Vagina (tissue), 2 donors: ENCODE measurements around the gene MAP4K2. TPM values are rescaled to one million over a fixed set of nuclear protein-coding genes. Genes with fewer than 3 reads are reported as not detected.

Experiments
- DNase-seq, 2 donors: peaks; one replicate each; pipeline ENCODE4 v3.0.0-alpha.2; 2017; ENCODE audit errors: extremely low spot score in 2 of 2
- H3K27ac ChIP-seq: fragments of 200-600 bp; sonication (generic); one replicate; pipeline ENCODE4 v1.5.1; 2019
- H3K27me3 ChIP-seq: fragments of 200-600 bp; sonication (generic); one replicate; pipeline ENCODE4 v1.5.1; 2019
- H3K36me3 ChIP-seq, 2 donors: fragments of 200-600 bp; sonication (generic); one replicate each; pipeline ENCODE4 v1.5.1; 2017 to 2019
- H3K4me1 ChIP-seq: fragments of 200-600 bp; sonication (generic); one replicate; pipeline ENCODE4 v1.5.1; 2019
- H3K4me3 ChIP-seq, 2 donors: fragments of 200-600 bp; sonication (generic); 1 replicate in 1 of 2; 2 replicates in 1 of 2; pipeline ENCODE4 v1.5.1; 2016 to 2019
- H3K9me3 ChIP-seq: fragments of 200-600 bp; sonication (generic); one replicate; pipeline ENCODE4 v1.5.1; 2019
- CTCF ChIP-seq, 3 experiments: fragments of 450-650 bp in 2 of 3; fragments of 200-600 bp in 1 of 3; sonication (generic) in 1 of 3; IDR thresholded peaks; one replicate each; pipeline ENCODE4 v1.5.1; 2017 to 2019; ENCODE audit warnings: antibody characterized with exemption in 3 of 3, mild to moderate bottlenecking in 2 of 3, moderate library complexity in 2 of 3
- POLR2A ChIP-seq, 2 donors: fragments of 450-650 bp; IDR thresholded peaks; one replicate each; pipeline ENCODE4 v1.6.1; 2017; ENCODE audit warnings: antibody characterized with exemption in 2 of 2, mild to moderate bottlenecking in 2 of 2, moderate library complexity in 2 of 2
- POLR2AphosphoS5 ChIP-seq, 2 donors: sonication (generic); formaldehyde crosslinking; IDR thresholded peaks; one replicate each; pipeline ENCODE4 v1.9.0; 2017; ENCODE audit warnings: antibody characterized with exemption in 2 of 2, mild to moderate bottlenecking in 2 of 2, low read depth in 1 of 2; ENCODE audit not compliant: insufficient read depth in 1 of 2
- intact Hi-C: fragments of 100-400 bp; cut with DNase I; formaldehyde crosslinking; loops from one replicate; pipeline ENCODE4 v1.15.1; 2023
- total RNA-seq: library from RNA; depleted of rRNA; stranded (reverse); fragments of >200 nt; gene quantifications from one replicate; pipeline ENCODE4 v1.2.3, GENCODE V29; 2016

The MAP4K2 gene
- total RNA-seq, 1 donor from 2014 or later: 20.6 TPM

- TF ChIP-seq POLR2AphosphoS5 (IDR thresholded peaks at IDR 0.05; ENCODE audit: insufficient read depth in 1 of 2, low read depth in 1 of 2): no peak
- TF ChIP-seq CTCF (IDR thresholded peaks at IDR 0.05): no peak
- no peak for TF ChIP-seq POLR2A (IDR thresholded peaks at IDR 0.05)
- Histone ChIP-seq H3K4me3 (no peak overlapping the region), H3K36me3 (peaks cover 0 to 7% of the 10 kb centered on the region in 2 donors), H3K4me1 (no peaks in the 10 kb centered on the region), H3K9me3 (no peaks in the 10 kb centered on the region), H3K27ac (no peak overlapping the region), H3K27me3 (no peaks in the 10 kb centered on the region)
- DNase-seq: no peak
- intact Hi-C loops: no loop called here
Observed at GRCh38 chr11:64833198-64833502, 30.1 kb upstream of the MAP4K2 start.

- peaks cover 0 to 7% of the 10 kb centered on the region in 2 donors for H3K36me3 ChIP-seq
- no peaks in the 10 kb centered on the region for H3K9me3 ChIP-seq
- no peaks in the 10 kb centered on the region for H3K4me1 ChIP-seq
- no peaks in the 10 kb centered on the region for H3K27me3 ChIP-seq
- no peak for DNase-seq
- H3K4me3 ChIP-seq: no peak overlapping the region
- no peak overlapping the region for H3K27ac ChIP-seq
- TF ChIP-seq POLR2AphosphoS5 (IDR thresholded peaks at IDR 0.05; ENCODE audit: insufficient read depth in 1 of 2, low read depth in 1 of 2) (no peak), CTCF (IDR thresholded peaks at IDR 0.05) (no peak), POLR2A (IDR thresholded peaks at IDR 0.05) (no peak)
- intact Hi-C loops: no loop called here
Observed at GRCh38 chr11:64832467-64833197, 29.6 kb upstream of the MAP4K2 start.

GRCh38 chr11:64831411-64831891 is 28.4 kb upstream of the MAP4K2 start:
- H3K36me3 ChIP-seq: peaks cover 0 to 7% of the 10 kb centered on the region in 2 donors
- H3K4me1 ChIP-seq: no peaks in the 10 kb centered on the region
- H3K27ac ChIP-seq: no peak overlapping the region
- intact Hi-C loops: no loop called here
- no peaks in the 10 kb centered on the region for H3K9me3 ChIP-seq
- TF ChIP-seq POLR2AphosphoS5 (IDR thresholded peaks at IDR 0.05; ENCODE audit: insufficient read depth in 1 of 2, low read depth in 1 of 2) (no peak), POLR2A (IDR thresholded peaks at IDR 0.05) (no peak), CTCF (IDR thresholded peaks at IDR 0.05) (no peak)
- H3K4me3 ChIP-seq: no peak overlapping the region
- DNase-seq: no peak
- H3K27me3 ChIP-seq: no peaks in the 10 kb centered on the region

- no peaks in the 10 kb centered on the region for H3K4me1 ChIP-seq
- no peaks in the 10 kb centered on the region for H3K27me3 ChIP-seq
- no peaks in the 10 kb centered on the region for H3K9me3 ChIP-seq
- DNase-seq: no peak
- H3K27ac ChIP-seq: no peak overlapping the region
- H3K36me3 ChIP-seq: peaks cover 0 to 7% of the 10 kb centered on the region in 2 donors
- TF ChIP-seq CTCF (IDR thresholded peaks at IDR 0.05): no peak
- TF ChIP-seq POLR2AphosphoS5 (IDR thresholded peaks at IDR 0.05; ENCODE audit: insufficient read depth in 1 of 2, low read depth in 1 of 2): no peak
- no peak for TF ChIP-seq POLR2A (IDR thresholded peaks at IDR 0.05)
- intact Hi-C loops: no loop called here
- H3K4me3 ChIP-seq: no peak overlapping the region
Observed at GRCh38 chr11:64829536-64830251, 26.7 kb upstream of the MAP4K2 start.

GRCh38 chr11:64827451-64827839 is 24.4 kb upstream of the MAP4K2 start:
- TF ChIP-seq POLR2AphosphoS5 (IDR thresholded peaks at IDR 0.05; ENCODE audit: insufficient read depth in 1 of 2, low read depth in 1 of 2) (no peak), POLR2A (IDR thresholded peaks at IDR 0.05) (no peak)

More at GRCh38 chr11:64827451-64827839, 24.4 kb upstream of the MAP4K2 start:
- DNase-seq: no peak
- Histone ChIP-seq H3K27ac (no peak overlapping the region), H3K9me3 (no peaks in the 10 kb centered on the region), H3K36me3 (peaks cover 0 to 7% of the 10 kb centered on the region in 2 donors), H3K4me1 (no peaks in the 10 kb centered on the region), H3K4me3 (no peak overlapping the region), H3K27me3 (no peaks in the 10 kb centered on the region)
- intact Hi-C loops: no loop called here
